ENCODE results near the gene PDRG1.

GRCh38 chr20:31969991-31970390 is 18.1 kb upstream of the PDRG1 start:
- TF ChIP-seq REST (IDR thresholded peaks at IDR 0.05; ENCODE audit: borderline replicate concordance) (no peak), CTCF (IDR thresholded peaks at IDR 0.05; ENCODE audit: poor library complexity, severe bottlenecking) (no peak), POLR2AphosphoS5 (IDR thresholded peaks at IDR 0.05) (no peak), TAF1 (IDR thresholded peaks at IDR 0.05; ENCODE audit: low read depth) (no peak), EZH2 (IDR thresholded peaks at IDR 0.05; ENCODE audit: borderline replicate concordance, insufficient read depth, low read length, poor library complexity, severe bottlenecking) (no peak), RAD21 (conservative IDR thresholded peaks at IDR 0.05) (no peak)
